WTC11 (cell line): ENCODE data around the gene DOK3. TPM values are rescaled to one million over a fixed set of nuclear protein-coding genes. Genes with fewer than 3 reads are reported as not detected.

Source experiments
- ATAC-seq: fragments of 200-7000 bp; cut with Tn5 transposase; 2 replicates; pipeline ENCODE4 v1.10.0; 2021; ENCODE audit warnings: mild to moderate bottlenecking, moderate library complexity
- CTCF ChIA-PET: fragments of 300-600 bp; sonication (Branson Sonifier 250); formaldehyde crosslinking; loops from one replicate; lab custom pipeline; 2021; ENCODE audit warnings: antibody characterized with exemption; lab: Charles Lee
- POLR2A ChIA-PET: fragments of 350-600 bp; sonication (Branson Sonifier 250); formaldehyde crosslinking; loops from one replicate; lab custom pipeline; 2021; ENCODE audit warnings: antibody characterized with exemption; lab: Charles Lee
- DNase-seq: peaks from one replicate; pipeline ENCODE4 v3.0.0; 2021; ENCODE audit warnings: low spot score
- H3K27ac Mint-ChIP-seq: 2 replicates; pipeline ENCODE4 v1.8.0; 2021; ENCODE audit warnings: mixed read lengths
- H3K27me3 Mint-ChIP-seq: 2 replicates; pipeline ENCODE4 v1.8.0; 2021; ENCODE audit warnings: low read depth, mild to moderate bottlenecking, moderate library complexity, mixed read lengths
- H3K36me3 Mint-ChIP-seq: 2 replicates; pipeline ENCODE4 v1.8.0; 2021; ENCODE audit warnings: mixed read lengths
- H3K4me1 Mint-ChIP-seq: 2 replicates; pipeline ENCODE4 v1.8.0; 2022; ENCODE audit warnings: mixed read lengths
- H3K4me3 Mint-ChIP-seq: 2 replicates; pipeline ENCODE4 v1.8.0; 2021; ENCODE audit warnings: mild to moderate bottlenecking, moderate library complexity, mixed read lengths
- H3K9me3 Mint-ChIP-seq: 2 replicates; pipeline ENCODE4 v1.8.0; 2021; ENCODE audit warnings: mixed read lengths
- GABPB1 ChIP-seq: sonication (generic); formaldehyde crosslinking; IDR thresholded peaks from 2 replicates; pipeline ENCODE4 v1.8.1; 2023; ENCODE audit warnings: mild to moderate bottlenecking, missing genetic modification reagents
- KAT7 ChIP-seq: sonication (generic); formaldehyde crosslinking; IDR thresholded peaks from 2 replicates; pipeline ENCODE4 v1.8.1; 2023; ENCODE audit warnings: missing genetic modification reagents, mild to moderate bottlenecking, borderline replicate concordance
- MYBL2 ChIP-seq: sonication (generic); formaldehyde crosslinking; IDR thresholded peaks from 2 replicates; pipeline ENCODE4 v1.8.1; 2023; ENCODE audit warnings: mild to moderate bottlenecking, moderate library complexity, missing genetic modification reagents
- NFYB ChIP-seq: sonication (generic); formaldehyde crosslinking; conservative IDR thresholded peaks from 2 replicates; pipeline ENCODE4 v1.8.0; 2022; ENCODE audit warnings: low read depth, missing genetic modification reagents
- OVOL2 ChIP-seq: fragments of 250-450 bp; sonication (Bioruptor Pico); IDR thresholded peaks from 2 replicates; pipeline ENCODE4 v1.9.0; 2021; ENCODE audit warnings: mild to moderate bottlenecking, borderline replicate concordance
- PRRX2 ChIP-seq: fragments of 250-450 bp; sonication (Bioruptor Pico); IDR thresholded peaks from 2 replicates; pipeline ENCODE4 v1.8.0; 2021; ENCODE audit warnings: mild to moderate bottlenecking
- RORB ChIP-seq: fragments of 250-450 bp; sonication (Bioruptor Pico); IDR thresholded peaks from 2 replicates; pipeline ENCODE4 v1.9.0; 2021; ENCODE audit warnings: mild to moderate bottlenecking
- SMAD3 ChIP-seq: sonication (generic); formaldehyde crosslinking; IDR thresholded peaks from 2 replicates; pipeline ENCODE4 v1.8.0; 2022; ENCODE audit warnings: missing genetic modification reagents, mild to moderate bottlenecking, borderline replicate concordance
- SP1 ChIP-seq: sonication (generic); formaldehyde crosslinking; conservative IDR thresholded peaks from 2 replicates; pipeline ENCODE4 v1.8.1; 2022; ENCODE audit warnings: missing genetic modification reagents
- STAT6 ChIP-seq: sonication (generic); formaldehyde crosslinking; conservative IDR thresholded peaks from 2 replicates; pipeline ENCODE4 v1.8.1; 2023; ENCODE audit warnings: mild to moderate bottlenecking, low read depth, missing genetic modification reagents, moderate library complexity
- ZNF671 ChIP-seq: fragments of 250-450 bp; sonication (Bioruptor Pico); IDR thresholded peaks from 2 replicates; pipeline ENCODE4 v1.8.0; 2021; ENCODE audit warnings: mild to moderate bottlenecking
- total RNA-seq: library from RNA; stranded (reverse); gene quantifications from 3 replicates; pipeline ENCODE4 v1.2.3, GENCODE V29; 2021
- TF ChIP-seq, protein P1 (sequence below): sonication (generic); formaldehyde crosslinking; IDR thresholded peaks from 2 replicates; pipeline ENCODE4 v1.8.1; 2022; ENCODE audit warnings: mild to moderate bottlenecking, missing genetic modification reagents, moderate library complexity, borderline replicate concordance
- TF ChIP-seq, protein P2 (sequence below): sonication (generic); formaldehyde crosslinking; IDR thresholded peaks from 2 replicates; pipeline ENCODE4 v1.8.0; 2022; ENCODE audit warnings: mild to moderate bottlenecking, missing genetic modification reagents
- TF ChIP-seq, protein P3 (sequence below): sonication (generic); formaldehyde crosslinking; IDR thresholded peaks from 2 replicates; pipeline ENCODE4 v1.8.1; 2022; ENCODE audit warnings: low read depth, mild to moderate bottlenecking, moderate library complexity, missing genetic modification reagents, borderline replicate concordance

The DOK3 gene
- total RNA-seq, 1 experiment from 2014 or later, result 9.9 TPM

DNA sequence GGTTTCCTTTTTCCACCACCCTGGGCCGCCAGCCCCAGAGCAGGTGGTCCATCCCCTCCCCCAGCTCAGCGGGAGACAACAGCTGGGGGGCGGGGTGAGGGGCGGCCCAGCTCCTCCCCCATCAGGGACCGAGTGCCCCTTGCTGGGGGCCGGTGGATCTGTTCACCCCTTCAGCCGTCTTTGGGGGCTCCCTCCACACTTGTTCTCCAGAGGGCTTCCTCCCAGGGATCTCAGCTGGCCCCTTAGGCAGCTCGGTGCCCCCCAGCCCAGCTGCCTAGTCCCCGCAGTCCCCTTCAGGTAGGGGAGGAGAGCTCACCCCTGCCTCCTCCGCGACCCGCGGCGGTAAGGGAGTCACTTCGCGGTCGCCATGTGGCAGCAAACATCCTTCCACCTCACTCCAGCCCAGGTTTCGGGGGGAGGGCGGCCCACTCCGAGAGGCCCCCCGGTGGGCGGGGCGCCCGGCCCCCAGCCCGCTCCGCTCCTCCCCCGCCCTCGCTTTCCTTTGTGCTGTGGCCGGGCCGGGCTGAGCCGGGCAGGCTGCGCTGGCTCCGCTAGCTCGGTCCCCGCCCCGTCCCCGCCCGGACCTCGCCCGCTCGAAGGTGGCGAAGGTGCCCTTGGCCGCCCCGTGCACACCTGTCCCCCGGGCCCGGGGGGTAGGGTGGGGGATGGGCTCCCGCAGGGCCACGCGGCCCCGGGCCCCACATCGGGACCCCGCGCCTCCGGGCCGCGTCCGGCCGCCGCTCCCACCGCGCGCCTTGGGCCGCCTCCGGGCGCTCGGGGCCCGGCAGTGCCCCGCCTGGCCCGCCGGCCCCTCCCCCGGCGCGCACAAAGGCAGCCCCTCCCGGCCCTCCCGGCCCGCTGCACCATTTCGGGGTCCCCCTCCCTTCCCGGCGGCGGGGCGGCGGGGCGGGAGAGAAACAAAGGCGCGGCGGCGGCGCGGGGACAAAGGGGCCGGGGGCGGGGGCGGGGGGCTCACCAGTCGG, 36.9 kb downstream of the DOK3 start (continued):
- TF ChIP-seq, protein P1, sequence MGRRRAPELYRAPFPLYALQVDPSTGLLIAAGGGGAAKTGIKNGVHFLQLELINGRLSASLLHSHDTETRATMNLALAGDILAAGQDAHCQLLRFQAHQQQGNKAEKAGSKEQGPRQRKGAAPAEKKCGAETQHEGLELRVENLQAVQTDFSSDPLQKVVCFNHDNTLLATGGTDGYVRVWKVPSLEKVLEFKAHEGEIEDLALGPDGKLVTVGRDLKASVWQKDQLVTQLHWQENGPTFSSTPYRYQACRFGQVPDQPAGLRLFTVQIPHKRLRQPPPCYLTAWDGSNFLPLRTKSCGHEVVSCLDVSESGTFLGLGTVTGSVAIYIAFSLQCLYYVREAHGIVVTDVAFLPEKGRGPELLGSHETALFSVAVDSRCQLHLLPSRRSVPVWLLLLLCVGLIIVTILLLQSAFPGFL (CRISPR knock-in tag), result no peak
- TF ChIP-seq PRRX2 (CRISPR knock-in tag) (no peak), STAT6 (CRISPR knock-in tag) (no peak), GABPB1 (no peak), ZNF671 (CRISPR knock-in tag) (no peak), SMAD3 (CRISPR knock-in tag) (no peak), MYBL2 (CRISPR knock-in tag) (no peak), OVOL2 (CRISPR knock-in tag) (no peak), RORB (CRISPR knock-in tag) (no peak)
- TF ChIP-seq, protein P2, sequence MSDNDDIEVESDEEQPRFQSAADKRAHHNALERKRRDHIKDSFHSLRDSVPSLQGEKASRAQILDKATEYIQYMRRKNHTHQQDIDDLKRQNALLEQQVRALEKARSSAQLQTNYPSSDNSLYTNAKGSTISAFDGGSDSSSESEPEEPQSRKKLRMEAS (CRISPR knock-in tag), result peak; percentile 48; the same call in 1 of the 2 replicates

- CTCF ChIA-PET, result interaction anchor here (0.7 to 16.7 kb wide), 8 partner anchors 14 to 81 kb away, joined by 4 to 230 read pairs (median 9); partner anchors contain the start of gene PDLIM7
- peaks cover 25% of the 10 kb centered on the region for H3K36me3 Mint-ChIP-seq
- no peaks in the 10 kb centered on the region for H3K9me3 Mint-ChIP-seq
- ATAC-seq, result no peak
- H3K4me1 Mint-ChIP-seq, result peaks cover 55% of the 10 kb centered on the region
- no peaks in the 10 kb centered on the region for H3K27me3 Mint-ChIP-seq
- peak overlapping the region; percentile 76 for H3K4me3 Mint-ChIP-seq
- peak overlapping the region; percentile 83 for H3K27ac Mint-ChIP-seq
- no peak for DNase-seq
- TF ChIP-seq KAT7 (0 out of 2 replicates have a peak, but pooled peaks have one; percentile 9), NFYB (CRISPR knock-in tag) (0 out of 2 replicates have a peak, but pooled peaks have one; percentile 17), SP1 (CRISPR knock-in tag) (0 out of 2 replicates have a peak, but pooled peaks have one; percentile 3)
- TF ChIP-seq, protein P3, sequence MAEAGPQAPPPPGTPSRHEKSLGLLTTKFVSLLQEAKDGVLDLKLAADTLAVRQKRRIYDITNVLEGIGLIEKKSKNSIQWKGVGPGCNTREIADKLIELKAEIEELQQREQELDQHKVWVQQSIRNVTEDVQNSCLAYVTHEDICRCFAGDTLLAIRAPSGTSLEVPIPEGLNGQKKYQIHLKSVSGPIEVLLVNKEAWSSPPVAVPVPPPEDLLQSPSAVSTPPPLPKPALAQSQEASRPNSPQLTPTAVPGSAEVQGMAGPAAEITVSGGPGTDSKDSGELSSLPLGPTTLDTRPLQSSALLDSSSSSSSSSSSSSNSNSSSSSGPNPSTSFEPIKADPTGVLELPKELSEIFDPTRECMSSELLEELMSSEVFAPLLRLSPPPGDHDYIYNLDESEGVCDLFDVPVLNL, result no peak
- TF ChIP-seq, all 79 proteins: peak for 3
- POLR2A ChIA-PET, result interaction anchor here (0.6 to 6.0 kb wide), 8 partner anchors 8 to 845 kb away, joined by 3 to 53 read pairs (median 6); partner anchors contain the start of gene PDLIM7
These were observed 37.8 kb downstream of the DOK3 start for GRCh38 chr5:177471610-177472356.
